IMR-90 (cell line): ENCODE measurements around the gene EXOC4. TPM values are rescaled to one million over a fixed set of nuclear protein-coding genes. Genes with fewer than 3 reads are reported as not detected.

Experiments used
- ATAC-seq: fragments of 200-7000 bp; cut with Tn5 transposase; 2 replicates; pipeline ENCODE4 v1.9.1; 2020; ENCODE audit warnings: low read depth, mild to moderate bottlenecking, moderate library complexity
- BruUV-seq: library from RNA; stranded (reverse); fragments of 400-500 nt; replicated peaks from 2 replicates; lab custom pipeline; 2021; lab: Mats Ljungman, UMichigan
- CTCF ChIA-PET: fragments of 300-600 bp; formaldehyde crosslinking; extraction: SDS; loops from one replicate; lab custom pipeline; 2021; ENCODE audit warnings: antibody characterized with exemption; lab: Yijun Ruan, JAX
- POLR2A ChIA-PET: fragments of 300-600 bp; sonication (Branson Sonifier 250); formaldehyde crosslinking; loops from one replicate; lab custom pipeline; 2022; ENCODE audit warnings: antibody characterized with exemption; ENCODE audit not compliant: unreplicated experiment; lab: Charles Lee
- DNase-seq: peaks from one replicate; pipeline ENCODE4 v3.0.0; 2013
- H2AFZ ChIP-seq: replicated peaks from 2 replicates; pipeline ENCODE3; 2013; ENCODE audit warnings: low read length, mild to moderate bottlenecking; ENCODE audit not compliant: poor library complexity
- H2AK5ac ChIP-seq: 2 replicates; pipeline ENCODE4 v1.6.1; 2013; ENCODE audit warnings: low read depth, low read length, inconsistent platforms
- H2AK9ac ChIP-seq: replicated peaks from 2 replicates; pipeline ENCODE3; 2013; ENCODE audit warnings: mild to moderate bottlenecking, low read depth, low read length, moderate library complexity; ENCODE audit not compliant: poor library complexity
- H2BK120ac ChIP-seq: 2 replicates; pipeline ENCODE4 v1.6.1; 2013; ENCODE audit warnings: low read depth, low read length, inconsistent platforms
- H2BK15ac ChIP-seq: 3 replicates; pipeline ENCODE4 v1.6.1; 2013; ENCODE audit warnings: low read depth, low read length, inconsistent platforms
- H2BK20ac ChIP-seq: 2 replicates; pipeline ENCODE4 v1.6.1; 2013; ENCODE audit warnings: low read depth, mild to moderate bottlenecking, inconsistent platforms, low read length, moderate library complexity
- H2BK5ac ChIP-seq: 2 replicates; pipeline ENCODE4 v1.6.1; 2013; ENCODE audit warnings: mild to moderate bottlenecking, low read depth, low read length, inconsistent platforms; ENCODE audit not compliant: poor library complexity, severe bottlenecking
- H3K14ac ChIP-seq: replicated peaks from 2 replicates; pipeline ENCODE4 v1.6.1; 2013; ENCODE audit warnings: low read depth, low read length, inconsistent platforms
- H3K18ac ChIP-seq: 2 replicates; pipeline ENCODE4 v1.6.1; 2013; ENCODE audit warnings: low read depth, low read length, control low read depth
- H3K23ac ChIP-seq: 2 replicates; pipeline ENCODE4 v1.6.1; 2013; ENCODE audit warnings: low read depth, low read length, inconsistent platforms
- H3K27ac ChIP-seq: 2 replicates; pipeline ENCODE4 v1.5.1; 2013; ENCODE audit warnings: mild to moderate bottlenecking, control low read depth, low read length; ENCODE audit not compliant: insufficient read depth
- H3K27me3 ChIP-seq: 2 replicates; pipeline ENCODE4 v1.6.1; 2013; ENCODE audit warnings: low read length; ENCODE audit not compliant: control insufficient read depth, insufficient read depth
- H3K36me3 ChIP-seq: 2 replicates; pipeline ENCODE4 v1.6.1; 2013; ENCODE audit warnings: low read length, mixed read lengths; ENCODE audit not compliant: control insufficient read depth, insufficient read depth
- H3K4ac ChIP-seq: 2 replicates; pipeline ENCODE4 v1.6.1; 2013; ENCODE audit warnings: low read depth, low read length, inconsistent platforms
- H3K4me1 ChIP-seq: 2 replicates; pipeline ENCODE4 v1.6.1; 2013; ENCODE audit warnings: low read length, mixed read lengths; ENCODE audit not compliant: control insufficient read depth, insufficient read depth
- H3K4me2 ChIP-seq: 2 replicates; pipeline ENCODE4 v1.6.1; 2013; ENCODE audit warnings: low read depth, mild to moderate bottlenecking, control low read depth, low read length, moderate library complexity
- H3K4me3 ChIP-seq: 2 replicates; pipeline ENCODE4 v1.5.1; 2013; ENCODE audit warnings: low read depth, mild to moderate bottlenecking, control low read depth, low read length, moderate library complexity; ENCODE audit not compliant: insufficient read depth
- H3K56ac ChIP-seq: 2 replicates; pipeline ENCODE4 v1.6.1; 2013; ENCODE audit warnings: low read length, inconsistent platforms; ENCODE audit not compliant: insufficient read depth; ENCODE audit errors: extremely low read depth
- H3K79me1 ChIP-seq, 2 experiments: 2 replicates each; pipeline ENCODE4 v1.6.1; 2013; ENCODE audit warnings: low read length in 2 of 2, inconsistent platforms in 1 of 2, low read depth in 1 of 2
- H3K9ac ChIP-seq: 2 replicates; pipeline ENCODE4 v1.6.1; 2013; ENCODE audit warnings: low read depth, low read length, control low read depth
- H3K9me1 ChIP-seq: 2 replicates; pipeline ENCODE4 v1.6.1; 2013; ENCODE audit warnings: low read length, inconsistent platforms; ENCODE audit not compliant: insufficient read depth
- H3K9me3 ChIP-seq: 2 replicates; pipeline ENCODE4 v1.6.1; 2013; ENCODE audit warnings: low read length; ENCODE audit not compliant: control insufficient read depth, insufficient read depth
- H4K20me1 ChIP-seq: 2 replicates; pipeline ENCODE4 v1.6.1; 2013; ENCODE audit warnings: low read length, inconsistent platforms; ENCODE audit not compliant: insufficient read depth
- H4K5ac ChIP-seq: 2 replicates; pipeline ENCODE4 v1.6.1; 2013; ENCODE audit warnings: mild to moderate bottlenecking, low read depth, low read length, control low read depth
- H4K8ac ChIP-seq, 2 experiments: 2 replicates each; pipeline ENCODE4 v1.6.1; 2013; ENCODE audit warnings: low read depth in 2 of 2, low read length in 2 of 2, control low read depth in 1 of 2, inconsistent platforms in 1 of 2
- H4K91ac ChIP-seq: 2 replicates; pipeline ENCODE4 v1.6.1; 2013; ENCODE audit warnings: low read depth, low read length, inconsistent platforms; ENCODE audit not compliant: insufficient read depth
- BHLHE40 ChIP-seq: fragments of 150-350 bp; IDR thresholded peaks from 2 replicates; pipeline ENCODE4 v1.6.1; 2016; ENCODE audit warnings: mild to moderate bottlenecking, low read depth, low read length
- CEBPB ChIP-seq: IDR thresholded peaks from 2 replicates; pipeline ENCODE4 v1.6.1; 2012; ENCODE audit warnings: low read depth, low read length, improper control_type of control experiment
- CHD1 ChIP-seq: IDR thresholded peaks from 2 replicates; pipeline ENCODE4 v1.6.1; 2012; ENCODE audit warnings: low read depth, low read length, improper control_type of control experiment
- FOS ChIP-seq: fragments of 150-350 bp; IDR thresholded peaks from 2 replicates; pipeline ENCODE4 v1.6.1; 2016; ENCODE audit warnings: low read depth, low read length
- MAFK ChIP-seq: IDR thresholded peaks from 2 replicates; pipeline ENCODE4 v1.6.1; 2012; ENCODE audit warnings: low read depth, low read length, improper control_type of control experiment
- NFE2L2 ChIP-seq: fragments of 150-350 bp; IDR thresholded peaks from 2 replicates; pipeline ENCODE4 v1.6.1; 2016; ENCODE audit warnings: low read depth, mild to moderate bottlenecking, low read length
- POLR2A ChIP-seq: IDR thresholded peaks from 2 replicates; pipeline ENCODE4 v1.6.1; 2012; ENCODE audit warnings: mild to moderate bottlenecking, low read depth, low read length
- RAD21 ChIP-seq: IDR thresholded peaks from 2 replicates; pipeline ENCODE4 v1.6.1; 2012; ENCODE audit warnings: low read length, improper control_type of control experiment
- RCOR1 ChIP-seq: IDR thresholded peaks from 2 replicates; pipeline ENCODE4 v1.6.1; 2012; ENCODE audit warnings: mild to moderate bottlenecking, low read length, improper control_type of control experiment; ENCODE audit not compliant: insufficient replicate concordance
- RFX5 ChIP-seq: IDR thresholded peaks from 2 replicates; pipeline ENCODE4 v1.8.0; 2012; ENCODE audit warnings: low read depth, mild to moderate bottlenecking, low read length, moderate library complexity
- SMC3 ChIP-seq: fragments of 150-350 bp; IDR thresholded peaks from 2 replicates; pipeline ENCODE4 v1.6.1; 2016; ENCODE audit warnings: low read depth, mild to moderate bottlenecking, antibody characterized with exemption, low read length, moderate library complexity
- WGBS, 2 experiments: methylation state at CpG; one replicate each; pipeline versions ENCODE4 v1.1.5 to v1.1.7; 2013; ENCODE audit warnings: missing lambda C conversion rate in 2 of 2; ENCODE audit not compliant: insufficient read length in 1 of 2; ENCODE audit errors: extremely low coverage in 2 of 2; 5-methylcytosine and 5-hydroxymethylcytosine counted together
- dilution Hi-C: fragments of 300-500 bp; cut with HindIII; formaldehyde crosslinking; loops from one replicate; pipeline ENCODE4 v1.14.3; 2018; ENCODE audit warnings: low sequenced_read_pairs; ENCODE audit not compliant: unreplicated experiment
- in situ Hi-C: fragments of 300-500 bp; cut with MboI; formaldehyde crosslinking; loops from 3 replicates; pipeline ENCODE4 v1.14.3; 2019; ENCODE audit warnings: low sequenced_read_pairs, inconsistent platforms, mixed read lengths
- intact Hi-C: fragments of 100-400 bp; cut with micrococcal nuclease; formaldehyde crosslinking; loops from 2 replicates; pipeline ENCODE4 v1.10.0; 2022
- polyA plus RNA-seq, 3 experiments: library from polyadenylated mRNA; depleted of rRNA; stranded (reverse); fragments of >200 nt; gene quantifications; 2 replicates each; pipeline ENCODE4 v1.2.3, GENCODE V29; 2012; ENCODE audit warnings: low replicate concordance in 1 of 3
- total RNA-seq: library from RNA; depleted of rRNA; stranded (reverse); fragments of >200 nt; gene quantifications from 2 replicates; pipeline ENCODE4 v1.2.3, GENCODE V29; 2012
- TF ChIP-seq, protein P1 (sequence below): fragments of 150-350 bp; IDR thresholded peaks from 2 replicates; pipeline ENCODE4 v1.6.1; 2017; ENCODE audit warnings: mild to moderate bottlenecking, antibody characterized with exemption, low read length, low read depth
- TF ChIP-seq, protein P2 (sequence below): fragments of 150-350 bp; IDR thresholded peaks from 2 replicates; pipeline ENCODE4 v1.6.1; 2016; ENCODE audit warnings: low read depth, mild to moderate bottlenecking, low read length, moderate library complexity, borderline replicate concordance
- TF ChIP-seq, protein P3 (sequence below): conservative IDR thresholded peaks from 2 replicates; pipeline ENCODE4 v1.5.1; 2012; ENCODE audit warnings: mild to moderate bottlenecking, low read depth, low read length, improper control_type of control experiment

The EXOC4 gene
- total and polyA plus RNA-seq, 2 of the 4 experiments (the other 2 are of a cell fraction), result 25.4 to 94.6 TPM

DNA sequence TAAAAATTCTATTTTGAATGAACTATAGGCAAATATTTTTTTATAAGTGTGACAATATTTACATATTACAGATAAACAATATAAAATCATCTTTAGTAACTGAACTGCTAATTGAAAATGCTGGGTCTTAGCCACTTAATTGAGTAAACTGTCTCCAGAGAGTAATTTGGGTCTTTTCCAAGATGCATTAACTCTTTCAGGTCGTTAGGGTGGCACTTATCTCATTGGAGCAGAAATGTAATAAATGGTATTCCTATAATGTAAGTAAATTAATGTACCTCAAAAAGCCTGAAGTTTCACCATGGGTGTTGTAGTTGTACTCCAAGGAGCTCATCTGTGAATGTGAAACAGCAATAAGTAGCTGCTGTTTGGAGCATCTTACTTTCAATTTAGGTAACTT, 208.5 kb downstream of the EXOC4 start:
- H3K4ac ChIP-seq, result no peak overlapping the region

More for the DNA sequence above, 208.5 kb downstream of the EXOC4 start:
- intact Hi-C loops, result no loop called here
- H2BK15ac ChIP-seq, result no peak overlapping the region
- H3K9ac ChIP-seq, result no peak overlapping the region
- H3K56ac ChIP-seq, result no peak overlapping the region
- no peak overlapping the region for H2AK5ac ChIP-seq
- H3K4me3 ChIP-seq, result no peak overlapping the region
- H2AFZ ChIP-seq, result no peak overlapping the region
- no peaks in the 10 kb centered on the region for H3K4me1 ChIP-seq
- no peak overlapping the region for H4K8ac ChIP-seq
- H3K9me1 ChIP-seq, result peaks cover 3% of the 10 kb centered on the region; the same call in 1 of the 2 replicates
- no peak overlapping the region for H4K91ac ChIP-seq
- no peak overlapping the region for H2AK9ac ChIP-seq
- dilution Hi-C loops, result no loop called here
- no peaks in the 10 kb centered on the region for H3K36me3 ChIP-seq
- no TSS peak for BruUV-seq
- ATAC-seq (no peak), DNase-seq (no peak)
- H3K27ac ChIP-seq, result no peak overlapping the region
- H2BK20ac ChIP-seq, result no peak overlapping the region
- peaks cover 0 to 7% of the 10 kb centered on the region in 2 experiments; a peak in 1 of 4 replicates for H3K79me1 ChIP-seq
- H3K4me2 ChIP-seq, result no peak overlapping the region
- CTCF ChIA-PET, result no interaction called here
- no CpG with 5 or more reads among the region's 1 CpG for WGBS, 2 experiments
- H2BK120ac ChIP-seq, result no peak overlapping the region
- no peak overlapping the region for H4K5ac ChIP-seq
- POLR2A ChIA-PET, result no interaction called here
- in situ Hi-C loops, result no loop called here
- H3K23ac ChIP-seq, result no peak overlapping the region
- H3K27me3 ChIP-seq, result no peaks in the 10 kb centered on the region
- no peak overlapping the region for H3K18ac ChIP-seq
- H2BK5ac ChIP-seq, result no peak overlapping the region
- TF ChIP-seq, protein P1, sequence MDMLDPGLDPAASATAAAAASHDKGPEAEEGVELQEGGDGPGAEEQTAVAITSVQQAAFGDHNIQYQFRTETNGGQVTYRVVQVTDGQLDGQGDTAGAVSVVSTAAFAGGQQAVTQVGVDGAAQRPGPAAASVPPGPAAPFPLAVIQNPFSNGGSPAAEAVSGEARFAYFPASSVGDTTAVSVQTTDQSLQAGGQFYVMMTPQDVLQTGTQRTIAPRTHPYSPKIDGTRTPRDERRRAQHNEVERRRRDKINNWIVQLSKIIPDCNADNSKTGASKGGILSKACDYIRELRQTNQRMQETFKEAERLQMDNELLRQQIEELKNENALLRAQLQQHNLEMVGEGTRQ, result no peak
- TF ChIP-seq RFX5 (no peak), RAD21 (no peak), CEBPB (no peak), NFE2L2 (no peak), POLR2A (no peak), CHD1 (no peak), SMC3 (no peak), RCOR1 (no peak), FOS (no peak), BHLHE40 (no peak), MAFK (no peak)
- TF ChIP-seq, protein P2, sequence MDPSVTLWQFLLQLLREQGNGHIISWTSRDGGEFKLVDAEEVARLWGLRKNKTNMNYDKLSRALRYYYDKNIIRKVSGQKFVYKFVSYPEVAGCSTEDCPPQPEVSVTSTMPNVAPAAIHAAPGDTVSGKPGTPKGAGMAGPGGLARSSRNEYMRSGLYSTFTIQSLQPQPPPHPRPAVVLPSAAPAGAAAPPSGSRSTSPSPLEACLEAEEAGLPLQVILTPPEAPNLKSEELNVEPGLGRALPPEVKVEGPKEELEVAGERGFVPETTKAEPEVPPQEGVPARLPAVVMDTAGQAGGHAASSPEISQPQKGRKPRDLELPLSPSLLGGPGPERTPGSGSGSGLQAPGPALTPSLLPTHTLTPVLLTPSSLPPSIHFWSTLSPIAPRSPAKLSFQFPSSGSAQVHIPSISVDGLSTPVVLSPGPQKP, result no peak
- TF ChIP-seq, protein P3, sequence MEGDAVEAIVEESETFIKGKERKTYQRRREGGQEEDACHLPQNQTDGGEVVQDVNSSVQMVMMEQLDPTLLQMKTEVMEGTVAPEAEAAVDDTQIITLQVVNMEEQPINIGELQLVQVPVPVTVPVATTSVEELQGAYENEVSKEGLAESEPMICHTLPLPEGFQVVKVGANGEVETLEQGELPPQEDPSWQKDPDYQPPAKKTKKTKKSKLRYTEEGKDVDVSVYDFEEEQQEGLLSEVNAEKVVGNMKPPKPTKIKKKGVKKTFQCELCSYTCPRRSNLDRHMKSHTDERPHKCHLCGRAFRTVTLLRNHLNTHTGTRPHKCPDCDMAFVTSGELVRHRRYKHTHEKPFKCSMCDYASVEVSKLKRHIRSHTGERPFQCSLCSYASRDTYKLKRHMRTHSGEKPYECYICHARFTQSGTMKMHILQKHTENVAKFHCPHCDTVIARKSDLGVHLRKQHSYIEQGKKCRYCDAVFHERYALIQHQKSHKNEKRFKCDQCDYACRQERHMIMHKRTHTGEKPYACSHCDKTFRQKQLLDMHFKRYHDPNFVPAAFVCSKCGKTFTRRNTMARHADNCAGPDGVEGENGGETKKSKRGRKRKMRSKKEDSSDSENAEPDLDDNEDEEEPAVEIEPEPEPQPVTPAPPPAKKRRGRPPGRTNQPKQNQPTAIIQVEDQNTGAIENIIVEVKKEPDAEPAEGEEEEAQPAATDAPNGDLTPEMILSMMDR, result no peak
- no peaks in the 10 kb centered on the region for H4K20me1 ChIP-seq
- H3K9me3 ChIP-seq, result no peaks in the 10 kb centered on the region; the same call in 1 of the 2 replicates
- H3K14ac ChIP-seq, result no peak overlapping the region
